Spleen (tissue), 7 donors: Measurements from ENCODE around the gene HOMER3.
"Not testable (repeated sequence)": the region's sequence is repeated elsewhere in the genome, so short reads cannot be mapped to it uniquely, and the experiment has no call there.

Source experiments
- POLR2A ChIP-seq, 3 donors: fragments of 450-650 bp; IDR thresholded peaks; one replicate each; pipeline ENCODE4 v1.5.1; 2017; ENCODE audit warnings: antibody characterized with exemption in 3 of 3, mild to moderate bottlenecking in 1 of 3
- POLR2AphosphoS5 ChIP-seq, 3 donors: sonication (generic); formaldehyde crosslinking; IDR thresholded peaks; one replicate each; pipeline ENCODE4 v1.5.1; 2017; ENCODE audit warnings: antibody characterized with exemption in 3 of 3
- TF ChIP-seq, protein P1 (sequence below), 11 experiments: fragments of 200-600 bp in 7 of 11; fragments of 450-650 bp in 4 of 11; sonication (generic) in 4 of 11; IDR thresholded peaks in 8 of 11; conservative IDR thresholded peaks in 3 of 11; 1 replicate in 7 of 11; 2 replicates in 4 of 11; pipeline versions ENCODE4 v1.4.0 to v1.8.0; 2016 to 2021; ENCODE audit warnings: antibody characterized with exemption in 11 of 11, inconsistent platforms in 4 of 11, mild to moderate bottlenecking in 1 of 11
- donor health status: DM: no; HTN: no; CAD: no; lungs with moderate emphysema.
- donor health status: DM: no; HTN: no; CAD: no.
- donor health status: DM: no; HTN: no; CAD: no.

DNA sequence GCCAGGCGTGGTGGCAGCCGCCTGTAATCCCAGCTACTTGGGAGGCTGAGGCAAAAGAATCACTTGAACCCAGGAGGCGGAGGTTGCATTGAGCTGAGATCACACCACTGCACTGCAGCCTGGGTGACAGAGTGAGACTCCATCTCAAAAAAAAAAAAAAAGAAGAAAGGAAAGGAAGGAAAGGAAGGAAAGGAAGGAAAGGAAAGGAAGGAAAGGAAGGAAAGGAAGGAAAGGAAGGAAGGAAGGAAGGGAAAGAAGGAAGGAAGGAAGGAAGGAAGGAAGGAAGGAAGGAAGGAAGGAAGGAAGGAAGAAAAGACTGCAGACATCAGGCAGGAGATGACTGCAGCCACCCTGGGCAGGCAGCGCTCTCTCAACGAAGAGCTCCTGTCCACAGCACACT lies 38.5 kb downstream of the HOMER3 start:
- TF ChIP-seq POLR2A, POLR2AphosphoS5 (IDR thresholded peaks at IDR 0.05): not testable (repeated sequence)
- TF ChIP-seq, protein P1, sequence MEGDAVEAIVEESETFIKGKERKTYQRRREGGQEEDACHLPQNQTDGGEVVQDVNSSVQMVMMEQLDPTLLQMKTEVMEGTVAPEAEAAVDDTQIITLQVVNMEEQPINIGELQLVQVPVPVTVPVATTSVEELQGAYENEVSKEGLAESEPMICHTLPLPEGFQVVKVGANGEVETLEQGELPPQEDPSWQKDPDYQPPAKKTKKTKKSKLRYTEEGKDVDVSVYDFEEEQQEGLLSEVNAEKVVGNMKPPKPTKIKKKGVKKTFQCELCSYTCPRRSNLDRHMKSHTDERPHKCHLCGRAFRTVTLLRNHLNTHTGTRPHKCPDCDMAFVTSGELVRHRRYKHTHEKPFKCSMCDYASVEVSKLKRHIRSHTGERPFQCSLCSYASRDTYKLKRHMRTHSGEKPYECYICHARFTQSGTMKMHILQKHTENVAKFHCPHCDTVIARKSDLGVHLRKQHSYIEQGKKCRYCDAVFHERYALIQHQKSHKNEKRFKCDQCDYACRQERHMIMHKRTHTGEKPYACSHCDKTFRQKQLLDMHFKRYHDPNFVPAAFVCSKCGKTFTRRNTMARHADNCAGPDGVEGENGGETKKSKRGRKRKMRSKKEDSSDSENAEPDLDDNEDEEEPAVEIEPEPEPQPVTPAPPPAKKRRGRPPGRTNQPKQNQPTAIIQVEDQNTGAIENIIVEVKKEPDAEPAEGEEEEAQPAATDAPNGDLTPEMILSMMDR (IDR thresholded peaks at IDR 0.05 in 8 of 11, conservative IDR thresholded peaks at IDR 0.05 in 3 of 11), result not testable (repeated sequence)
